Measurements from ENCODE around the gene UBE2M. TPM values are rescaled to one million over a fixed set of nuclear protein-coding genes. Genes with fewer than 3 reads are reported as not detected.
A peak's percentile ranks its signal among the peaks of the same experiment; 100 is the strongest.

Gene UBE2M
- total and polyA plus RNA-seq, 2 experiments from 2014 or later, result 8.7 to 60.3 TPM

DNA sequence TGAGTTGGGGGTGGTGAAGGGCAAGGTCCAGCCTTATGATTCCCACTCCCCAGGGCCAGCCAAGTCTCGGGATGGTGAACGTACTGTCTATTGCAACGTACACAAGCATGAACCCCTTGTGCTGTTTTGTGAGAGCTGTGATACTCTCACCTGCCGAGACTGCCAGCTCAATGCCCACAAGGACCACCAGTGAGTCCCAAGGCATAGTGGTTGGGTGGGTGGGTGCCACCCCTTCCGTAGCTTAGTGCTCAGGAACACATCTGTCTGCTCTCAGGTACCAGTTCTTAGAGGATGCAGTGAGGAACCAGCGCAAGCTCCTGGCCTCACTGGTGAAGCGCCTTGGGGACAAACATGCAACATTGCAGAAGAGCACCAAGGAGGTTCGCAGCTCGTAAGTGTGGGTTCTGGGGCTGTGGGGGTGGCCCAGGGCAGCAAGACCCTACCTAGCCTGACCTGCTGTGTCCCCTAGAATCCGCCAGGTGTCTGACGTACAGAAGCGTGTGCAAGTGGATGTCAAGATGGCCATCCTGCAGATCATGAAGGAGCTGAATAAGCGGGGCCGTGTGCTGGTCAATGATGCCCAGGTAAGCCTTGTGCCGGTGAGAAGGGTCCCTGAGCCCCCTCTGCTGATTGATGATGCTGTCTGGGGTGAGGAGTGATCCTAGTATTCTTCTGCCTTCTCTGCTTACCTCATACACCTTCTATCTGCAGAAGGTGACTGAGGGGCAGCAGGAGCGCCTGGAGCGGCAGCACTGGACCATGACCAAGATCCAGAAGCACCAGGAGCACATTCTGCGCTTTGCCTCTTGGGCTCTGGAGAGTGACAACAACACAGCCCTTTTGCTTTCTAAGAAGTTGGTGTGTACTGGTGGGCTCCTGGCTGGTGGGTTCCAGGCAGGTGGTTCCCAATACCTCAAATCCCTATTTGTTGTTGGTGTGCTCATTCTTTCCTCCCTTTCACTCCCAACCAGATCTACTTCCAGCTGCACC lies 10.8 kb downstream of the UBE2M start:
- in situ Hi-C loops (cut with MboI), result no loop called here
- H2AFZ ChIP-seq, result no peak overlapping the region
- peaks cover 80% of the 10 kb centered on the region for H3K79me2 ChIP-seq (ENCODE audit: insufficient read depth)
- H3K9me3 ChIP-seq (ENCODE audit: low read depth), result no peaks in the 10 kb centered on the region
- WGBS, 2 experiments (ENCODE audit: low coverage in 1 of 2, low lambda C conversion rate in 2 of 2, missing lambda C conversion rate in 2 of 2), result 93% methylated on average over 18 of the region's 18 CpGs
- no peak overlapping the region for H3K4me2 ChIP-seq (ENCODE audit: unreplicated experiment)
- H3K4me1 ChIP-seq (ENCODE audit: insufficient read depth), result peaks cover 10% of the 10 kb centered on the region; the same call in 1 of the 2 replicates
- no peaks in the 10 kb centered on the region for H3K27me3 ChIP-seq (replicated peaks; ENCODE audit: insufficient read depth)
- peaks cover 14% of the 10 kb centered on the region; the same call in 1 of the 2 replicates for H4K20me1 ChIP-seq (ENCODE audit: insufficient read depth)
- TF ChIP-seq EZH2phosphoT487 (IDR thresholded peaks at IDR 0.05; ENCODE audit: insufficient read depth, low read depth) (no peak), EZH2 (IDR thresholded peaks at IDR 0.05; ENCODE audit: insufficient read depth, poor library complexity, severe bottlenecking) (no peak)
- peaks cover 46% of the 10 kb centered on the region for H3K36me3 ChIP-seq (ENCODE audit: low read depth)
- H3K9ac ChIP-seq, result peak overlapping the region; percentile 12; the same call in 1 of the 2 replicates
- no peak overlapping the region for H3K4me3 ChIP-seq
- H3K27ac ChIP-seq, result no peak overlapping the region
- no peaks in the 10 kb centered on the region for H3K9me2 ChIP-seq (ENCODE audit: insufficient read depth)
- H3F3A ChIP-seq (ENCODE audit: insufficient read depth), result peaks cover 20% of the 10 kb centered on the region; the same call in 1 of the 2 replicates
- DNase-seq, result no peak

- no peaks in the 10 kb centered on the region for H3K27me3 ChIP-seq (replicated peaks; ENCODE audit: insufficient read depth)
- H3K27ac ChIP-seq, result no peak overlapping the region
These were observed 12.3 kb downstream of the UBE2M start for GRCh38 chr19:58546019-58546530.

GRCh38 chr19:58545286-58546018 lies 13.0 kb downstream of the UBE2M start:
- peak overlapping the region; percentile 98 for H3K4me3 ChIP-seq
- H3K36me3 ChIP-seq (ENCODE audit: low read depth), result peaks cover 29% of the 10 kb centered on the region
- H3K4me2 ChIP-seq (ENCODE audit: unreplicated experiment), result peak overlapping the region; percentile 96
- H3K9me3 ChIP-seq (ENCODE audit: low read depth), result no peaks in the 10 kb centered on the region
- H3K27ac ChIP-seq, result peak overlapping the region; percentile 89
- no peaks in the 10 kb centered on the region for H3K9me2 ChIP-seq (ENCODE audit: insufficient read depth)
- 3 to 8% methylated on average over 16 to 21 of the region's 21 CpGs for WGBS, 2 experiments (ENCODE audit: low coverage in 1 of 2, low lambda C conversion rate in 2 of 2, missing lambda C conversion rate in 2 of 2)
- H4K20me1 ChIP-seq (ENCODE audit: insufficient read depth), result peaks cover 14% of the 10 kb centered on the region; the same call in 1 of the 2 replicates
- H3K79me2 ChIP-seq (ENCODE audit: insufficient read depth), result peaks cover 58% of the 10 kb centered on the region
- TF ChIP-seq EZH2phosphoT487 (IDR thresholded peaks at IDR 0.05; ENCODE audit: insufficient read depth, low read depth) (no peak), EZH2 (IDR thresholded peaks at IDR 0.05; ENCODE audit: insufficient read depth, poor library complexity, severe bottlenecking) (no peak)
- no peaks in the 10 kb centered on the region for H3F3A ChIP-seq (ENCODE audit: insufficient read depth)
- no peaks in the 10 kb centered on the region for H3K27me3 ChIP-seq (replicated peaks; ENCODE audit: insufficient read depth)
- H3K4me1 ChIP-seq (ENCODE audit: insufficient read depth), result peaks cover 10% of the 10 kb centered on the region; the same call in 1 of the 2 replicates
- peak overlapping the region; percentile 96 for H3K9ac ChIP-seq
- in situ Hi-C loops (cut with MboI), result no loop called here
- no peak overlapping the region for H2AFZ ChIP-seq
- peak; percentile 47 for DNase-seq

More at GRCh38 chr19:58546019-58546530, 12.3 kb downstream of the UBE2M start:
- no peaks in the 10 kb centered on the region for H3K9me2 ChIP-seq (ENCODE audit: insufficient read depth)
- WGBS, 2 experiments (ENCODE audit: low coverage in 1 of 2, low lambda C conversion rate in 2 of 2, missing lambda C conversion rate in 2 of 2), result 20 to 45% methylated on average over 1 of the region's 1 CpG
- no peaks in the 10 kb centered on the region for H3K9me3 ChIP-seq (ENCODE audit: low read depth)
- in situ Hi-C loops (cut with MboI), result no loop called here
- H3K4me2 ChIP-seq (ENCODE audit: unreplicated experiment), result peak overlapping the region; percentile 96
- H3K9ac ChIP-seq, result peak overlapping the region; percentile 96
- peaks cover 14% of the 10 kb centered on the region; the same call in 1 of the 2 replicates for H4K20me1 ChIP-seq (ENCODE audit: insufficient read depth)
- H3F3A ChIP-seq (ENCODE audit: insufficient read depth), result peaks cover 4% of the 10 kb centered on the region; the same call in 1 of the 2 replicates
- H3K36me3 ChIP-seq (ENCODE audit: low read depth), result peaks cover 34% of the 10 kb centered on the region
- peaks cover 64% of the 10 kb centered on the region for H3K79me2 ChIP-seq (ENCODE audit: insufficient read depth)
- no peak for DNase-seq
- no peak for TF ChIP-seq EZH2phosphoT487 (IDR thresholded peaks at IDR 0.05; ENCODE audit: insufficient read depth, low read depth)
- no peak for TF ChIP-seq EZH2 (IDR thresholded peaks at IDR 0.05; ENCODE audit: insufficient read depth, poor library complexity, severe bottlenecking)
- peak overlapping the region; percentile 98 for H3K4me3 ChIP-seq
- H2AFZ ChIP-seq, result no peak overlapping the region
- peaks cover 10% of the 10 kb centered on the region; the same call in 1 of the 2 replicates for H3K4me1 ChIP-seq (ENCODE audit: insufficient read depth)

All from GM23248 (cell line).